Measurements from ENCODE around the gene GALNT16.

GALNT16 gene

GRCh38 chr14:69328317-69328716, 68.4 kb downstream of the GALNT16 start:
- no peak overlapping the region for H3K27ac ChIP-seq (ENCODE audit: low read depth, low read length)
- 92% methylated on average over 15 of the region's 15 CpGs for WGBS

GRCh38 chr14:69328765-69329164, 68.8 kb downstream of the GALNT16 start:
- H3K9me3 ChIP-seq (ENCODE audit: insufficient read depth, low read depth, low read length): no peaks in the 10 kb centered on the region
- H3K9ac ChIP-seq (ENCODE audit: low read depth, low read length): no peak overlapping the region
- H3K4me3 ChIP-seq (ENCODE audit: low read length): no peak overlapping the region
- no peaks in the 10 kb centered on the region for H3K27me3 ChIP-seq (ENCODE audit: insufficient read depth, low read length)
- no peak overlapping the region for H3K27ac ChIP-seq (ENCODE audit: low read depth, low read length)
- H3K4me1 ChIP-seq (ENCODE audit: insufficient read depth, low read length): peaks cover 5% of the 10 kb centered on the region
- no peaks in the 10 kb centered on the region for H3K36me3 ChIP-seq (ENCODE audit: insufficient read depth, low read length)
- 88% methylated on average over 6 of the region's 6 CpGs for WGBS

More at GRCh38 chr14:69328317-69328716, 68.4 kb downstream of the GALNT16 start:
- H3K36me3 ChIP-seq (ENCODE audit: insufficient read depth, low read length): no peaks in the 10 kb centered on the region
- peaks cover 10% of the 10 kb centered on the region for H3K4me1 ChIP-seq (ENCODE audit: insufficient read depth, low read length)
- no peaks in the 10 kb centered on the region for H3K9me3 ChIP-seq (ENCODE audit: insufficient read depth, low read depth, low read length)
- no peak overlapping the region for H3K4me3 ChIP-seq (ENCODE audit: low read length)
- H3K27me3 ChIP-seq (ENCODE audit: insufficient read depth, low read length): no peaks in the 10 kb centered on the region
- no peak overlapping the region for H3K9ac ChIP-seq (ENCODE audit: low read depth, low read length)

- Histone ChIP-seq H3K9ac (ENCODE audit: low read depth, low read length) (no peak overlapping the region), H3K9me3 (ENCODE audit: insufficient read depth, low read depth, low read length) (no peaks in the 10 kb centered on the region), H3K27ac (ENCODE audit: low read depth, low read length) (no peak overlapping the region), H3K4me1 (ENCODE audit: insufficient read depth, low read length) (no peaks in the 10 kb centered on the region), H3K27me3 (ENCODE audit: insufficient read depth, low read length) (no peaks in the 10 kb centered on the region), H3K36me3 (ENCODE audit: insufficient read depth, low read length) (no peaks in the 10 kb centered on the region), H3K4me3 (ENCODE audit: low read length) (no peak overlapping the region)
- 88% methylated on average over 4 of the region's 4 CpGs for WGBS
Observed at GRCh38 chr14:69331206-69331605, 71.2 kb downstream of the GALNT16 start.

DNA sequence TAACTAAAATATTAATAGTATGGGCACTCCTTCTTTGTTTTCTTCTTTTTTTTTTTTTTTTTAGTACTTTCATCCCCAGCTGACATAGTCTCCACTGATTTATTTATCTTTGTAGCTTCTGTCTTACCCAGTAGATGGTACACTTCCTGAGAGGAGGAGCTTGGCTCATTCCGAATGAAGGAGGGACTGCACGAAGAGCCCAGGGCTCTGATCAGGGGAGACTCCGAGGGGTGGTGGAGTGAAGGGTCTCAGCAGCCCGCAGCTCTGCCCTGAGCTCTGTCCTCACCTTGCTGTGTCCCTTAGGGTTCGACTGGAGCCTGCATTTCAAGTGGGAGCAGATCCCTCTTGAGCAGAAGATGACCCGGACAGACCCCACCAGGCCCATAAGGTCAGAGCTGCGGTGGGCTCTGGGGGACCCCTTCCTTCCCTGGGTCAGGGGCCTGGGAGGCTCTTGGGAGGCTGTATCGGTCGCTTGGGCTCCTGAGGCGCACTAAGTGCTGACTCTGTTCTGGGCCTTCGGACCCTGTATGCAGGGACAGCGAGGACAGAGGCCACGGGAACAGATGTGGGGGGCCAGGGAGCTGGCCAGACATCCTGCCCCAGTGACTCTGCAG, 72.9 kb downstream of the GALNT16 start:
- no peak overlapping the region for H3K9ac ChIP-seq (ENCODE audit: low read depth, low read length)
- no peaks in the 10 kb centered on the region for H3K27me3 ChIP-seq (ENCODE audit: insufficient read depth, low read length)
- 89% methylated on average over 13 of the region's 13 CpGs for WGBS
- no peak overlapping the region for H3K4me3 ChIP-seq (ENCODE audit: low read length)
- H3K27ac ChIP-seq (ENCODE audit: low read depth, low read length): no peak overlapping the region
- no peaks in the 10 kb centered on the region for H3K4me1 ChIP-seq (ENCODE audit: insufficient read depth, low read length)
- no peaks in the 10 kb centered on the region for H3K9me3 ChIP-seq (ENCODE audit: insufficient read depth, low read depth, low read length)
- no peaks in the 10 kb centered on the region for H3K36me3 ChIP-seq (ENCODE audit: insufficient read depth, low read length)

- H3K9ac ChIP-seq (ENCODE audit: low read depth, low read length): no peak overlapping the region
- no peaks in the 10 kb centered on the region for H3K9me3 ChIP-seq (ENCODE audit: insufficient read depth, low read depth, low read length)
- H3K27ac ChIP-seq (ENCODE audit: low read depth, low read length): no peak overlapping the region
- H3K4me1 ChIP-seq (ENCODE audit: insufficient read depth, low read length): no peaks in the 10 kb centered on the region
- 78% methylated on average over 4 of the region's 4 CpGs for WGBS
- no peak overlapping the region for H3K4me3 ChIP-seq (ENCODE audit: low read length)
- no peaks in the 10 kb centered on the region for H3K36me3 ChIP-seq (ENCODE audit: insufficient read depth, low read length)
- H3K27me3 ChIP-seq (ENCODE audit: insufficient read depth, low read length): no peaks in the 10 kb centered on the region
Observed at GRCh38 chr14:69333791-69334337, 73.9 kb downstream of the GALNT16 start.

DNA sequence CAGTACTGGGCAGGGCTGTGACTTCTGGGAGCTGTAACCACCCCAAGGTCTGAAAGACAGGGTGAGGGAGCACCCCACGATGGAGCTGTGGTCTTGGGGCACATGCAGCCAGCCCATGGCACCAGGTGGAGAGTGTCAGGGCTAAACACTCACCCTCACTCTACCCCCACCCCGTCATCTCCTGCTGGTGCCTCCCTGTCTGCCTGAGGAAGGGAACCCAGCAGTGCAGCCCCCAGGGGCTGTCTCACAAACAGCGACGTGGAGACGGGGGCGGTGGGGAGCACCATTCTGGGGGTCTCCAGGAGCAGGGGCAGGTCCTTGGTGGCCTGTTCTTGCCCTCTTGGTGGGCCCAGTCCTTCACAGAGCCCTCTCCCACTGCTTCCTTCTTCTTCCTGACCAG, 74.6 kb downstream of the GALNT16 start:
- H3K4me1 ChIP-seq (ENCODE audit: insufficient read depth, low read length): no peaks in the 10 kb centered on the region
- no peaks in the 10 kb centered on the region for H3K27me3 ChIP-seq (ENCODE audit: insufficient read depth, low read length)
- no peak overlapping the region for H3K4me3 ChIP-seq (ENCODE audit: low read length)
- no peaks in the 10 kb centered on the region for H3K9me3 ChIP-seq (ENCODE audit: insufficient read depth, low read depth, low read length)
- no peaks in the 10 kb centered on the region for H3K36me3 ChIP-seq (ENCODE audit: insufficient read depth, low read length)
- WGBS: 82% methylated on average over 6 of the region's 6 CpGs
- no peak overlapping the region for H3K9ac ChIP-seq (ENCODE audit: low read depth, low read length)
- no peak overlapping the region for H3K27ac ChIP-seq (ENCODE audit: low read depth, low read length)

DNA sequence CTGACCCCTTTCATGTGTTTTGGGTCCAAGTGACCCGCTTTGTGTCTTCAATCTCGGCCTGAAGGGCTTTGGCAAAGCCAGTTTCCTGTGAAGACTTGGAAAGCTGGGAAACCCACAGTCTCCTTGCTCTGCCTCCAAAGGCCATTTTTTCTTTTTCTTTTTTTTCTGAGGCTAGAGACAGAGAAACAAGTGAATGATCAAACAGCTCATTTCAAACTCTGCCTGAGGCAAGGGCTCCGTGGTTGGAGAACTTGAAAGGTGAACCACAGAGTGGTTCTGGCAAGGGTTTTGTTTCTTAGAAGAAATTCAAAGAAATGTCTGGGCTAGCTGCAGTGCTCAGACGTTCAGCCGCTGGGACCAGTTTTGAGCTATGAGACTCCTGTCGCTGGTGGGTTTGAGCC, 75.4 kb downstream of the GALNT16 start:
- 77% methylated on average over 6 of the region's 6 CpGs for WGBS
- Histone ChIP-seq H3K4me1 (ENCODE audit: insufficient read depth, low read length) (no peaks in the 10 kb centered on the region), H3K9ac (ENCODE audit: low read depth, low read length) (no peak overlapping the region), H3K36me3 (ENCODE audit: insufficient read depth, low read length) (no peaks in the 10 kb centered on the region), H3K9me3 (ENCODE audit: insufficient read depth, low read depth, low read length) (no peaks in the 10 kb centered on the region), H3K4me3 (ENCODE audit: low read length) (no peak overlapping the region), H3K27me3 (ENCODE audit: insufficient read depth, low read length) (no peaks in the 10 kb centered on the region), H3K27ac (ENCODE audit: low read depth, low read length) (no peak overlapping the region)

DNA sequence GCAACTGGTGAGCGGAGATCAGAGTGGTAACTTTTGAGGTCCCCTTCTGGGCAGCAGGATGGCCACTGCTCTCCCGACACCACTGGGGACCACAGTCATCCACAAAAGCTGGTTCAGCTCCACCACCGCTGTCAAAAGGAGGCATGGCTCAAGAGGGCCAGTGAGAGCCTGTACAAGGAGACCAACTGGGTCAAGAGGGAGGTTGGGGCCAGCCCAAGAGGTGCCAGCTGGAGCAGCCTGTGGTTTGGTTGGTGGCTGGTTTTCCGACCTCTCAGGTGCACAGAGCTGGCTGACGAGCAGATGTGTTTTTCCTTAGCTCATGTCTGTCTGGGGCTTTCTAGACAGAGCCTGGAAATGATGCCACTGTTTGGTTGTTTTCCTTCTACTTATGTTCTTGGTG, 78.0 kb downstream of the GALNT16 start:
- H3K27ac ChIP-seq (ENCODE audit: low read depth, low read length): no peak overlapping the region
- no peaks in the 10 kb centered on the region for H3K27me3 ChIP-seq (ENCODE audit: insufficient read depth, low read length)
- H3K36me3 ChIP-seq (ENCODE audit: insufficient read depth, low read length): no peaks in the 10 kb centered on the region
- 97% methylated on average over 5 of the region's 5 CpGs for WGBS
- no peaks in the 10 kb centered on the region for H3K4me1 ChIP-seq (ENCODE audit: insufficient read depth, low read length)
- H3K9ac ChIP-seq (ENCODE audit: low read depth, low read length): no peak overlapping the region
- no peak overlapping the region for H3K4me3 ChIP-seq (ENCODE audit: low read length)
- H3K9me3 ChIP-seq (ENCODE audit: insufficient read depth, low read depth, low read length): no peaks in the 10 kb centered on the region

DNA sequence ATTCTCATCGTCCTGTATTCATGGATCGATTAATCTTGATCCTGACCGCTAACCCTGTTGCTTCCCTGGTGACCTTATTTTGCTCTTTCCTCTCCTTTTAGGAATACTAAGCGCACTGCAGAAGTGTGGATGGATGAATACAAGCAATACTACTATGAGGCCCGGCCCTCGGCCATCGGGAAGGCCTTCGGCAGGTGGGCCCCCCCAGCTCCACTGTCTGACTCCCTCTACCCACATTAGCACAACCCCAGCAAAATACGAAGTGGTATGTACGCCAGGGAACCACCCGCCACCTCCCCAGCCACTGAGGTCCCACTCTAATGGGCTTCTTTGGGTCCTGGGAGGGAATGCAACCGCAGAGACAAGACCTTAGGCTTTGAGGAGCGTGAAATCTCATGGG, 79.5 kb downstream of the GALNT16 start:
- Histone ChIP-seq H3K36me3 (ENCODE audit: insufficient read depth, low read length) (no peaks in the 10 kb centered on the region), H3K9ac (ENCODE audit: low read depth, low read length) (no peak overlapping the region), H3K27me3 (ENCODE audit: insufficient read depth, low read length) (no peaks in the 10 kb centered on the region), H3K4me1 (ENCODE audit: insufficient read depth, low read length) (no peaks in the 10 kb centered on the region), H3K4me3 (ENCODE audit: low read length) (no peak overlapping the region), H3K27ac (ENCODE audit: low read depth, low read length) (no peak overlapping the region), H3K9me3 (ENCODE audit: insufficient read depth, low read depth, low read length) (no peaks in the 10 kb centered on the region)
- 94% methylated on average over 13 of the region's 13 CpGs for WGBS

GRCh38 chr14:69342928-69343525, 83.1 kb downstream of the GALNT16 start:
- Histone ChIP-seq H3K9ac (ENCODE audit: low read depth, low read length) (no peak overlapping the region), H3K4me1 (ENCODE audit: insufficient read depth, low read length) (peaks cover 5% of the 10 kb centered on the region; the same call in 1 of the 2 replicates), H3K4me3 (ENCODE audit: low read length) (no peak overlapping the region), H3K27me3 (ENCODE audit: insufficient read depth, low read length) (no peaks in the 10 kb centered on the region), H3K27ac (ENCODE audit: low read depth, low read length) (no peak overlapping the region), H3K9me3 (ENCODE audit: insufficient read depth, low read depth, low read length) (no peaks in the 10 kb centered on the region), H3K36me3 (ENCODE audit: insufficient read depth, low read length) (no peaks in the 10 kb centered on the region)
- WGBS: 92% methylated on average over 8 of the region's 8 CpGs

GRCh38 chr14:69344171-69344570, 84.2 kb downstream of the GALNT16 start:
- no peak overlapping the region for H3K9ac ChIP-seq (ENCODE audit: low read depth, low read length)
- H3K27me3 ChIP-seq (ENCODE audit: insufficient read depth, low read length): no peaks in the 10 kb centered on the region
- H3K36me3 ChIP-seq (ENCODE audit: insufficient read depth, low read length): no peaks in the 10 kb centered on the region
- no peaks in the 10 kb centered on the region for H3K9me3 ChIP-seq (ENCODE audit: insufficient read depth, low read depth, low read length)
- H3K4me3 ChIP-seq (ENCODE audit: low read length): no peak overlapping the region
- H3K27ac ChIP-seq (ENCODE audit: low read depth, low read length): no peak overlapping the region
- 89% methylated on average over 3 of the region's 3 CpGs for WGBS
- peaks cover 5% of the 10 kb centered on the region; the same call in 1 of the 2 replicates for H3K4me1 ChIP-seq (ENCODE audit: insufficient read depth, low read length)

Measured in HUES64 (cell line).